Activated CD4-positive, alpha-beta T cell treated with anti-CD3 and anti-CD28 coated beads for 36 hours (primary cell): ENCODE results near the gene TNRC6A. TPM values are rescaled to one million over a fixed set of nuclear protein-coding genes. Genes with fewer than 3 reads are reported as not detected.
"Not testable (repeated sequence)": the region's sequence is repeated elsewhere in the genome, so short reads cannot be mapped to it uniquely, and the experiment has no call there.

Source experiments
- ATAC-seq: fragments of 200-7000 bp; cut with Tn5 transposase; one replicate; pipeline ENCODE4 v1.10.0; 2021; ENCODE audit warnings: mild to moderate bottlenecking, moderate library complexity
- CTCF ChIA-PET: fragments of 350-600 bp; sonication (Branson Sonifier 250); formaldehyde crosslinking; loops from one replicate; lab custom pipeline; 2021; ENCODE audit warnings: antibody characterized with exemption; lab: Charles Lee
- POLR2A ChIA-PET: fragments of 350-600 bp; sonication (Branson Sonifier 250); formaldehyde crosslinking; loops from one replicate; lab custom pipeline; 2021; ENCODE audit warnings: antibody characterized with exemption, inconsistent platforms; lab: Charles Lee
- DNase-seq: peaks from one replicate; pipeline ENCODE4 v3.0.0-alpha.2; 2020
- H3K27ac Mint-ChIP-seq: one replicate; pipeline ENCODE4 v1.8.0; 2021; ENCODE audit warnings: mixed read lengths
- H3K27me3 Mint-ChIP-seq: one replicate; pipeline ENCODE4 v1.8.0; 2021; ENCODE audit warnings: mixed read lengths
- H3K36me3 Mint-ChIP-seq: one replicate; pipeline ENCODE4 v1.8.0; 2021; ENCODE audit warnings: low read depth, mixed read lengths
- H3K4me1 Mint-ChIP-seq: one replicate; pipeline ENCODE4 v1.8.0; 2021; ENCODE audit warnings: mixed read lengths
- H3K4me3 Mint-ChIP-seq: one replicate; pipeline ENCODE4 v1.8.0; 2021; ENCODE audit warnings: mild to moderate bottlenecking, moderate library complexity, mixed read lengths
- H3K9me3 Mint-ChIP-seq: one replicate; pipeline ENCODE4 v1.8.0; 2021; ENCODE audit warnings: low read depth, mixed read lengths
- intact Hi-C, 2 experiments: fragments of 100-400 bp; cut with DNase I in 1 of 2; cut with micrococcal nuclease in 1 of 2; formaldehyde crosslinking; loops; one replicate each; pipeline versions ENCODE4 v1.14.2 to v1.15.1; 2022 to 2024; cut with DNase I, micrococcal nuclease
- total RNA-seq, 2 experiments: library from RNA; stranded (reverse); gene quantifications; one replicate each; pipeline ENCODE4 v1.2.3, GENCODE V29; 2021

Gene TNRC6A
- total RNA-seq, 2 experiments from 2014 or later = 34.6 to 46.1 TPM

- CTCF ChIA-PET = no interaction called here
Measured at GRCh38 chr16:24855678-24856077, 126.2 kb downstream of the TNRC6A start.

GRCh38 chr16:24856871-24857270 lies 127.4 kb downstream of the TNRC6A start:
- H3K4me1 Mint-ChIP-seq, ATAC-seq, intact Hi-C loops, H3K36me3 Mint-ChIP-seq, POLR2A ChIA-PET, DNase-seq, H3K27ac Mint-ChIP-seq, H3K4me3 Mint-ChIP-seq, H3K9me3 Mint-ChIP-seq: not testable (repeated sequence)
- H3K27me3 Mint-ChIP-seq = peaks cover 11% of the 10 kb centered on the region
- CTCF ChIA-PET = interaction anchor here (1.0 kb wide), 1 partner anchor 233 kb away, joined by 3 read pairs; no protein-coding TSS in a partner anchor

More at GRCh38 chr16:24855678-24856077, 126.2 kb downstream of the TNRC6A start:
- DNase-seq (no peak), ATAC-seq (no peak)
- no peaks in the 10 kb centered on the region for H3K9me3 Mint-ChIP-seq
- POLR2A ChIA-PET = no interaction called here
- intact Hi-C loops = no loop called here
- H3K4me1 Mint-ChIP-seq = peaks cover 10% of the 10 kb centered on the region
- H3K4me3 Mint-ChIP-seq = no peak overlapping the region
- H3K27me3 Mint-ChIP-seq = peaks cover 11% of the 10 kb centered on the region
- H3K36me3 Mint-ChIP-seq = no peaks in the 10 kb centered on the region
- no peak overlapping the region for H3K27ac Mint-ChIP-seq

GRCh38 chr16:24858219-24859041 lies 129.0 kb downstream of the TNRC6A start:
- ATAC-seq (peak; percentile 39), DNase-seq (peak; percentile 78)
- Mint-ChIP-seq H3K36me3 (no peaks in the 10 kb centered on the region), H3K9me3 (peaks cover 2% of the 10 kb centered on the region), H3K4me3 (no peak overlapping the region), H3K27ac (no peak overlapping the region), H3K4me1 (no peaks in the 10 kb centered on the region), H3K27me3 (peaks cover 11% of the 10 kb centered on the region)
- intact Hi-C loops = no loop called here
- CTCF ChIA-PET = interaction anchor here (0.7 kb wide), 1 partner anchor 702 kb away, joined by 3 read pairs; no protein-coding TSS in a partner anchor
- POLR2A ChIA-PET = no interaction called here

- Mint-ChIP-seq H3K9me3 (peaks cover 14% of the 10 kb centered on the region), H3K4me1 (no peaks in the 10 kb centered on the region), H3K4me3 (no peak overlapping the region), H3K27me3 (peaks cover 9% of the 10 kb centered on the region), H3K36me3 (peaks cover 4% of the 10 kb centered on the region), H3K27ac (no peak overlapping the region)
- intact Hi-C loops = no loop called here
- CTCF ChIA-PET = no interaction called here
- ATAC-seq = no peak
- POLR2A ChIA-PET = no interaction called here
- no peak for DNase-seq
Measured at GRCh38 chr16:24861461-24861860, 132.0 kb downstream of the TNRC6A start.

GRCh38 chr16:24863582-24864437 lies 134.4 kb downstream of the TNRC6A start:
- no peak for ATAC-seq
- DNase-seq = no peak
- Mint-ChIP-seq H3K27ac (no peak overlapping the region), H3K4me3 (no peak overlapping the region), H3K4me1 (no peaks in the 10 kb centered on the region), H3K36me3 (peaks cover 4% of the 10 kb centered on the region), H3K9me3 (peaks cover 14% of the 10 kb centered on the region), H3K27me3 (peaks cover 2% of the 10 kb centered on the region)
- ChIA-PET CTCF (interaction anchor here (0.7 to 1.1 kb wide), 2 partner anchors 43 to 68 kb away, joined by 3 read pairs; no protein-coding TSS in a partner anchor), POLR2A (no interaction called here)
- intact Hi-C loops = no loop called here

- DNase-seq (no peak), ATAC-seq (no peak)
- H3K4me1 Mint-ChIP-seq = no peaks in the 10 kb centered on the region
- ChIA-PET CTCF (no interaction called here), POLR2A (no interaction called here)
- intact Hi-C loops = no loop called here
- peaks cover 4% of the 10 kb centered on the region for H3K27me3 Mint-ChIP-seq
- peaks cover 3% of the 10 kb centered on the region for H3K36me3 Mint-ChIP-seq
- no peak overlapping the region for H3K27ac Mint-ChIP-seq
- H3K4me3 Mint-ChIP-seq = no peak overlapping the region
- H3K9me3 Mint-ChIP-seq = peaks cover 7% of the 10 kb centered on the region
Measured at GRCh38 chr16:24869033-24869432, 139.6 kb downstream of the TNRC6A start.

GRCh38 chr16:24871891-24872290 lies 142.4 kb downstream of the TNRC6A start:
- Mint-ChIP-seq H3K27ac (no peak overlapping the region), H3K27me3 (peaks cover 2% of the 10 kb centered on the region), H3K4me3 (no peak overlapping the region), H3K36me3 (no peaks in the 10 kb centered on the region), H3K4me1 (no peaks in the 10 kb centered on the region), H3K9me3 (no peaks in the 10 kb centered on the region)
- ChIA-PET CTCF (no interaction called here), POLR2A (no interaction called here)
- DNase-seq (no peak), ATAC-seq (no peak)
- intact Hi-C loops = no loop called here

- CTCF ChIA-PET = no interaction called here
- no peak for ATAC-seq
Measured at GRCh38 chr16:24873028-24873427, 143.6 kb downstream of the TNRC6A start.

GRCh38 chr16:24875466-24875865 lies 146.0 kb downstream of the TNRC6A start:
- Mint-ChIP-seq H3K4me1 (no peaks in the 10 kb centered on the region), H3K27me3 (peaks cover 2% of the 10 kb centered on the region), H3K36me3 (no peaks in the 10 kb centered on the region), H3K9me3 (no peaks in the 10 kb centered on the region), H3K4me3 (no peak overlapping the region), H3K27ac (no peak overlapping the region)
- no peak for DNase-seq
- intact Hi-C loops = no loop called here
- ChIA-PET POLR2A (no interaction called here), CTCF (interaction anchor here (0.7 kb wide), 1 partner anchor 859 kb away, joined by 3 read pairs; no protein-coding TSS in a partner anchor)
- ATAC-seq = no peak

More at GRCh38 chr16:24873028-24873427, 143.6 kb downstream of the TNRC6A start:
- no peak for DNase-seq
- intact Hi-C loops = no loop called here
- Mint-ChIP-seq H3K36me3 (no peaks in the 10 kb centered on the region), H3K4me1 (no peaks in the 10 kb centered on the region), H3K9me3 (no peaks in the 10 kb centered on the region), H3K27ac (no peak overlapping the region), H3K4me3 (no peak overlapping the region), H3K27me3 (peaks cover 2% of the 10 kb centered on the region)
- POLR2A ChIA-PET = no interaction called here
